Measurements from ENCODE around the gene MAP3K2. TPM values are rescaled to one million over a fixed set of nuclear protein-coding genes. Genes with fewer than 3 reads are reported as not detected.
"Not testable (repeated sequence)": the region's sequence is repeated elsewhere in the genome, so short reads cannot be mapped to it uniquely, and the experiment has no call there.

Gene MAP3K2
- polyA plus RNA-seq, 1 donor from 2014 or later: 37.0 TPM

- H2AFZ ChIP-seq (ENCODE audit: low read depth, low read length); H3K9ac ChIP-seq (ENCODE audit: low read length); H3F3A ChIP-seq (ENCODE audit: insufficient read depth, low read length, poor library complexity, severe bottlenecking); H3K36me3 ChIP-seq (ENCODE audit: insufficient read depth, low read length); H3K4me2 ChIP-seq (ENCODE audit: low read length); H3K79me2 ChIP-seq (replicated peaks; ENCODE audit: insufficient read depth, low read length); H3K9me2 ChIP-seq (ENCODE audit: insufficient read depth, low read length); H3K27me3 ChIP-seq (ENCODE audit: insufficient read depth, low read depth, low read length); H3K27ac ChIP-seq (ENCODE audit: low read length); H4K20me1 ChIP-seq (ENCODE audit: insufficient read depth); H3K4me3 ChIP-seq (ENCODE audit: low read length); H3K9me3 ChIP-seq (ENCODE audit: low read length): not testable (repeated sequence)
These were observed 21.9 kb upstream of the MAP3K2 start for GRCh38 chr2:127409716-127410115.

GRCh38 chr2:127408807-127409099, 21.0 kb upstream of the MAP3K2 start:
- TF ChIP-seq EZH2 (IDR thresholded peaks at IDR 0.05; ENCODE audit: borderline replicate concordance, insufficient read depth, low read length, poor library complexity, severe bottlenecking) (no peak), SMC3 (conservative IDR thresholded peaks at IDR 0.05; ENCODE audit: poor library complexity) (no peak), POLR2AphosphoS5 (IDR thresholded peaks at IDR 0.05) (no peak), MXI1 (conservative IDR thresholded peaks at IDR 0.05; ENCODE audit: poor library complexity, severe bottlenecking) (no peak), REST (IDR thresholded peaks at IDR 0.05; ENCODE audit: borderline replicate concordance) (no peak), RAD21 (conservative IDR thresholded peaks at IDR 0.05) (no peak), TAF1 (IDR thresholded peaks at IDR 0.05; ENCODE audit: low read depth) (no peak), CTCF (IDR thresholded peaks at IDR 0.05; ENCODE audit: poor library complexity, severe bottlenecking) (no peak), EP300 (conservative IDR thresholded peaks at IDR 0.05; ENCODE audit: poor library complexity, severe bottlenecking) (no peak)
- Histone ChIP-seq H3K4me3 (ENCODE audit: low read length) (no peak overlapping the region), H4K20me1 (ENCODE audit: insufficient read depth) (no peaks in the 10 kb centered on the region), H3K36me3 (ENCODE audit: insufficient read depth, low read length) (no peaks in the 10 kb centered on the region), H3K79me2 (replicated peaks; ENCODE audit: insufficient read depth, low read length) (no peaks in the 10 kb centered on the region), H3K9me2 (ENCODE audit: insufficient read depth, low read length) (no peaks in the 10 kb centered on the region), H3K9ac (ENCODE audit: low read length) (no peak overlapping the region), H3K27ac (ENCODE audit: low read length) (no peak overlapping the region), H3K9me3 (ENCODE audit: low read length) (no peaks in the 10 kb centered on the region), H3F3A (ENCODE audit: insufficient read depth, low read length, poor library complexity, severe bottlenecking) (no peaks in the 10 kb centered on the region), H3K4me2 (ENCODE audit: low read length) (no peak overlapping the region), H3K27me3 (ENCODE audit: insufficient read depth, low read depth, low read length) (no peaks in the 10 kb centered on the region), H2AFZ (ENCODE audit: low read depth, low read length) (no peak overlapping the region)
